Endothelial cell of umbilical vein (primary cell): ENCODE data around the gene CHML. TPM values are rescaled to one million over a fixed set of nuclear protein-coding genes. Genes with fewer than 3 reads are reported as not detected.

ENCODE experiments used
- BruUV-seq: library from RNA; stranded (reverse); fragments of 400-500 nt; replicated peaks from 2 replicates; lab custom pipeline; 2021; lab: Mats Ljungman, UMichigan
- CTCF ChIA-PET: fragments of 300-600, 350-600 bp; sonication (Branson Sonifier 250); formaldehyde crosslinking; loops from one replicate; lab custom pipeline; 2021; ENCODE audit warnings: antibody characterized with exemption, inconsistent platforms; lab: Charles Lee
- POLR2A ChIA-PET: fragments of 300-600, 350-600 bp; sonication (Branson Sonifier 250); formaldehyde crosslinking; loops from one replicate; lab custom pipeline; 2021; ENCODE audit warnings: antibody characterized with exemption, inconsistent platforms; lab: Charles Lee
- DNase-seq: peaks from one replicate; pipeline ENCODE4 v3.0.0-alpha.2; 2011; ENCODE audit warnings: low read depth, low spot score
- FAIRE-seq: peaks from 2 replicates; lab custom pipeline; 2011; peaks lifted over from hg19 to GRCh38; lab: Jason Lieb, UNC
- H2AFZ ChIP-seq: 2 replicates; pipeline ENCODE4 v1.6.0; 2012; ENCODE audit warnings: low read depth, low read length, control low read depth, inconsistent platforms
- H3K27ac ChIP-seq: 2 replicates; pipeline ENCODE4 v1.5.1; 2011; ENCODE audit warnings: low read depth, mild to moderate bottlenecking, control low read depth, low read length, moderate library complexity; ENCODE audit not compliant: insufficient read depth
- H3K27me3 ChIP-seq, 2 experiments: 2 replicates each; pipeline versions ENCODE4 v1.6.0 to v1.6.1; 2011; ENCODE audit warnings: low read length in 2 of 2, mixed read lengths in 1 of 2; ENCODE audit not compliant: control insufficient read depth in 2 of 2, insufficient read depth in 2 of 2
- H3K36me3 ChIP-seq, 2 experiments: 2 replicates in 1 of 2; 3 replicates in 1 of 2; pipeline ENCODE4 v1.5.1; 2011; ENCODE audit warnings: low read length in 2 of 2, mild to moderate bottlenecking in 1 of 2, moderate library complexity in 1 of 2; ENCODE audit not compliant: control insufficient read depth in 2 of 2, insufficient read depth in 2 of 2; ENCODE audit errors: extremely low read depth in 1 of 2
- H3K4me1 ChIP-seq: 3 replicates; pipeline ENCODE4 v1.5.1; 2011; ENCODE audit warnings: mild to moderate bottlenecking, low read length; ENCODE audit not compliant: control insufficient read depth, insufficient read depth; ENCODE audit errors: extremely low read depth
- H3K4me2 ChIP-seq: 2 replicates; pipeline ENCODE4 v1.6.1; 2011; ENCODE audit warnings: low read length, control low read depth, mixed read lengths; ENCODE audit not compliant: insufficient read depth
- H3K4me3 ChIP-seq, 3 experiments: fragments of 200-600 bp in 1 of 3; sonication (generic), shearing (Covaris generic) in 1 of 3; replicated peaks in 1 of 3; 2 replicates each; pipeline ENCODE4 v1.5.1; 2011 to 2016; ENCODE audit warnings: control low read depth in 3 of 3, low read length in 3 of 3, mild to moderate bottlenecking in 2 of 3, inconsistent platforms in 1 of 3, low read depth in 1 of 3, moderate library complexity in 1 of 3; ENCODE audit not compliant: insufficient read depth in 1 of 3
- H3K79me2 ChIP-seq: 2 replicates; pipeline ENCODE4 v1.6.0; 2012; ENCODE audit warnings: low read length, inconsistent platforms; ENCODE audit not compliant: control insufficient read depth, insufficient read depth
- H3K9ac ChIP-seq: replicated peaks from 2 replicates; pipeline ENCODE3; 2011; ENCODE audit warnings: low read length, control low read depth; ENCODE audit not compliant: insufficient read depth; ENCODE audit errors: extremely low read depth
- H3K9me1 ChIP-seq: replicated peaks from 3 replicates; pipeline ENCODE4 v1.6.0; 2011; ENCODE audit warnings: mild to moderate bottlenecking, low read length; ENCODE audit not compliant: control insufficient read depth, insufficient read depth; ENCODE audit errors: extremely low read depth
- H3K9me3 ChIP-seq: replicated peaks from 2 replicates; pipeline ENCODE4 v1.5.1; 2012; ENCODE audit warnings: low read length, inconsistent platforms; ENCODE audit not compliant: control insufficient read depth, insufficient read depth
- H4K20me1 ChIP-seq: replicated peaks from 2 replicates; pipeline ENCODE3; 2011; ENCODE audit warnings: mild to moderate bottlenecking, low read length; ENCODE audit not compliant: control insufficient read depth, insufficient read depth; ENCODE audit errors: extremely low read depth
- EZH2 ChIP-seq: IDR thresholded peaks from 2 replicates; pipeline ENCODE4 v1.6.1; 2012; ENCODE audit warnings: borderline replicate concordance, low read depth, mild to moderate bottlenecking, moderate library complexity, low read length, inconsistent platforms; ENCODE audit not compliant: severe bottlenecking
- FOS ChIP-seq: IDR thresholded peaks from 2 replicates; pipeline ENCODE4 v1.6.1; 2011; ENCODE audit warnings: mild to moderate bottlenecking, low read length, moderate library complexity, borderline replicate concordance; ENCODE audit not compliant: insufficient read depth
- GATA2 ChIP-seq: IDR thresholded peaks from 2 replicates; pipeline ENCODE4 v1.7.0; 2011; ENCODE audit warnings: low read depth, mild to moderate bottlenecking, moderate library complexity, mixed read lengths, low read length; ENCODE audit not compliant: insufficient read length, insufficient read depth
- JUN ChIP-seq: IDR thresholded peaks from 2 replicates; pipeline ENCODE4 v1.6.1; 2011; ENCODE audit warnings: borderline replicate concordance, low read depth; ENCODE audit not compliant: insufficient read length, insufficient read depth
- MYC ChIP-seq: IDR thresholded peaks from one replicate; pipeline ENCODE4 v1.6.1; 2011; ENCODE audit warnings: mild to moderate bottlenecking, low read depth, low read length
- POLR2A ChIP-seq: IDR thresholded peaks from 2 replicates; pipeline ENCODE4 v1.6.1; 2012; ENCODE audit warnings: low read depth, mild to moderate bottlenecking, control low read depth, low read length
- POLR2AphosphoS5 ChIP-seq: IDR thresholded peaks from 2 replicates; pipeline ENCODE4 v1.6.1; 2012; ENCODE audit warnings: low read depth, mild to moderate bottlenecking, control low read depth, low read length, moderate library complexity; ENCODE audit not compliant: insufficient read depth
- dilution Hi-C: fragments of 300-500 bp; cut with MboI; formaldehyde crosslinking; loops from one replicate; pipeline ENCODE4 v1.15.0; 2019; ENCODE audit warnings: low sequenced_read_pairs; ENCODE audit not compliant: extremely low pct_ligation_motif_present
- intact Hi-C: fragments of 100-400 bp; cut with micrococcal nuclease; formaldehyde crosslinking; loops from one replicate; pipeline ENCODE4 v1.10.0; 2022
- polyA plus RNA-seq, 4 experiments: library from polyadenylated mRNA; depleted of rRNA in 3 of 4; stranded (reverse) in 3 of 4; unstranded in 1 of 4; fragments of >200 nt; gene quantifications; 2 replicates each; pipeline versions ENCODE4 v1.2.1 to v1.2.3, GENCODE V29; 2011 to 2012; ENCODE audit warnings: missing spikeins in 1 of 4
- total RNA-seq: library from RNA; stranded (reverse); gene quantifications from 2 replicates; pipeline ENCODE4 v1.2.3, GENCODE V29; 2021
- TF ChIP-seq, protein P1 (sequence below): IDR thresholded peaks from 2 replicates; pipeline ENCODE4 v1.6.1; 2011; ENCODE audit not compliant: insufficient read depth, insufficient read length
- TF ChIP-seq, protein P2 (sequence below), 2 donors: IDR thresholded peaks; 1 replicate in 1 of 2; 2 replicates in 1 of 2; pipeline ENCODE4 v1.5.1; 2011; ENCODE audit warnings: low read length in 2 of 2, mild to moderate bottlenecking in 2 of 2, moderate library complexity in 2 of 2, control low read depth in 1 of 2, inconsistent platforms in 1 of 2, low read depth in 1 of 2; ENCODE audit not compliant: insufficient read depth in 1 of 2; ENCODE audit errors: extremely low read depth in 1 of 2

The CHML gene
- total and polyA plus RNA-seq, 2 donors (not counting 3 experiments of a cell fraction or from before 2014, with no cell fraction given): 3.3 to 22.3 TPM

DNA sequence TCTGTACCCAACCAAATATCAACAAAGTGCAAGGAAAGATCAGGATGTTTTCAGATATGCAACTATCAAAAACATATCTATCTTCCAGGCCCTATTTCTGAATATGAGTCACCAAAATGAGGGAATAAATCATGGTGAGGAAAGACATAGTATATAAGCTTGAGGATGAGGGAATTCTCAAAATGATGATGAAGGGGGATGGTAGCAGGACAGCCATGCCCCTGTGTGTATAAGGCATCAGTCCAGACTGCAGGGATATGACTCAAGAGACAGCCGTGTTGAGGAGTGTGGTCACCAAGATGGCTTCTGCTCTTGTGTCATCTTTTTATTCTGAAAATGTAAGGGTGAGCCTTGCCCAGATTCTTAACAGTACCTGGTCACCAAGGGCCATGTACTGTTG lies 7.5 kb upstream of the CHML start:
- Histone ChIP-seq H2AFZ (no peak overlapping the region), H3K27me3 (no peaks in the 10 kb centered on the region), H3K4me1 (no peaks in the 10 kb centered on the region), H3K27ac (no peak overlapping the region), H3K79me2 (no peaks in the 10 kb centered on the region), H4K20me1 (no peaks in the 10 kb centered on the region), H3K36me3 (no peaks in the 10 kb centered on the region), H3K4me2 (no peak overlapping the region), H3K9me3 (no peaks in the 10 kb centered on the region), H3K4me3 (no peak overlapping the region), H3K9ac (no peak overlapping the region), H3K9me1 (no peaks in the 10 kb centered on the region)
- dilution Hi-C loops (no loop called here), intact Hi-C loops (no loop called here)
- BruUV-seq: no TSS peak
- no peak for FAIRE-seq
- ChIA-PET CTCF (no interaction called here), POLR2A (no interaction called here)
- no peak for DNase-seq
- no peak for TF ChIP-seq EZH2
- TF ChIP-seq, protein P1, sequence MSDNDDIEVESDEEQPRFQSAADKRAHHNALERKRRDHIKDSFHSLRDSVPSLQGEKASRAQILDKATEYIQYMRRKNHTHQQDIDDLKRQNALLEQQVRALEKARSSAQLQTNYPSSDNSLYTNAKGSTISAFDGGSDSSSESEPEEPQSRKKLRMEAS: no peak
- no peak for TF ChIP-seq MYC
- TF ChIP-seq POLR2AphosphoS5: no peak
- TF ChIP-seq JUN: no peak
- no peak for TF ChIP-seq GATA2
- TF ChIP-seq FOS: no peak
- TF ChIP-seq, protein P2, sequence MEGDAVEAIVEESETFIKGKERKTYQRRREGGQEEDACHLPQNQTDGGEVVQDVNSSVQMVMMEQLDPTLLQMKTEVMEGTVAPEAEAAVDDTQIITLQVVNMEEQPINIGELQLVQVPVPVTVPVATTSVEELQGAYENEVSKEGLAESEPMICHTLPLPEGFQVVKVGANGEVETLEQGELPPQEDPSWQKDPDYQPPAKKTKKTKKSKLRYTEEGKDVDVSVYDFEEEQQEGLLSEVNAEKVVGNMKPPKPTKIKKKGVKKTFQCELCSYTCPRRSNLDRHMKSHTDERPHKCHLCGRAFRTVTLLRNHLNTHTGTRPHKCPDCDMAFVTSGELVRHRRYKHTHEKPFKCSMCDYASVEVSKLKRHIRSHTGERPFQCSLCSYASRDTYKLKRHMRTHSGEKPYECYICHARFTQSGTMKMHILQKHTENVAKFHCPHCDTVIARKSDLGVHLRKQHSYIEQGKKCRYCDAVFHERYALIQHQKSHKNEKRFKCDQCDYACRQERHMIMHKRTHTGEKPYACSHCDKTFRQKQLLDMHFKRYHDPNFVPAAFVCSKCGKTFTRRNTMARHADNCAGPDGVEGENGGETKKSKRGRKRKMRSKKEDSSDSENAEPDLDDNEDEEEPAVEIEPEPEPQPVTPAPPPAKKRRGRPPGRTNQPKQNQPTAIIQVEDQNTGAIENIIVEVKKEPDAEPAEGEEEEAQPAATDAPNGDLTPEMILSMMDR (IDR thresholded peaks at IDR 0.05; ENCODE audit: extremely low read depth in 1 of 2, insufficient read depth in 1 of 2, low read depth in 1 of 2, low read length in 2 of 2): no peak
- TF ChIP-seq POLR2A: no peak
